GM21529 (cell line): ENCODE results near the gene IL22RA2.
"Not testable (repeated sequence)": the region's sequence is repeated elsewhere in the genome, so short reads cannot be mapped to it uniquely, and the experiment has no call there.

ENCODE experiments used
- ATAC-seq: cut with Tn5 transposase; IDR thresholded peaks from one replicate; pipeline ENCODE4 v1.9.1; 2021; ENCODE audit not compliant: unreplicated experiment

The IL22RA2 gene

GRCh38 chr6:137126875-137127485 is 46.5 kb downstream of the IL22RA2 start:
- ATAC-seq, result no peak

- no peak for ATAC-seq
Observed at GRCh38 chr6:137123078-137123477, 50.4 kb downstream of the IL22RA2 start.

GRCh38 chr6:137122612-137123011 is 50.8 kb downstream of the IL22RA2 start:
- peak; percentile 65 for ATAC-seq

DNA sequence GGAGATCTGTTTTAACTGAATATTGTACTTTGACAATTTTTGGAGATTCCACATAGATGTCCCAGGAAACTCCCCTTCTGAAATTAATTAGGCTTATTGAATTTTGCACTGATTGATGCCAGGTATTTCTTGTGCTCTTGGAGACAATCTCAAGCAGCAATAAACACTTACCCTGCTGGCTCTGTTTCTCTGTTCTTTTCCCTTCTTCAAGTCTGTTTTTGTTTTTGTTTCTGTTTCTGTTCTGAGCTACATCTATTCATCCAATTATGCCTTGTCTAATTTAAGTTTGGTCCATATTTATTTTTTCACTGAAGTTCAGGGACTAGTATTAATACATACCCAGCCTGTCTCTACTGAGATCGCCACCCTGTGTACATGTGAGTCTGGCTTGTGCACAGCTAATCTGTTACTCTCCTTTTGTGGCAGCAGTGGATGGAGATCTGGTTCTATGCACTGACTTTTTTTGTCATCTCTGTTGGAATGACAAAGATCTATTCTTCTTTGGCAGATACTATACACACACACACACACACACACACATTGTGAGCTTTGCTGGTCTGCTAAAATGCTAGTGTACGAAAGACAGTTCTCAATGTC is 51.9 kb downstream of the IL22RA2 start:
- ATAC-seq, result peak; percentile 53

- ATAC-seq, result no peak
Observed at GRCh38 chr6:137120748-137121147, 52.7 kb downstream of the IL22RA2 start.

DNA sequence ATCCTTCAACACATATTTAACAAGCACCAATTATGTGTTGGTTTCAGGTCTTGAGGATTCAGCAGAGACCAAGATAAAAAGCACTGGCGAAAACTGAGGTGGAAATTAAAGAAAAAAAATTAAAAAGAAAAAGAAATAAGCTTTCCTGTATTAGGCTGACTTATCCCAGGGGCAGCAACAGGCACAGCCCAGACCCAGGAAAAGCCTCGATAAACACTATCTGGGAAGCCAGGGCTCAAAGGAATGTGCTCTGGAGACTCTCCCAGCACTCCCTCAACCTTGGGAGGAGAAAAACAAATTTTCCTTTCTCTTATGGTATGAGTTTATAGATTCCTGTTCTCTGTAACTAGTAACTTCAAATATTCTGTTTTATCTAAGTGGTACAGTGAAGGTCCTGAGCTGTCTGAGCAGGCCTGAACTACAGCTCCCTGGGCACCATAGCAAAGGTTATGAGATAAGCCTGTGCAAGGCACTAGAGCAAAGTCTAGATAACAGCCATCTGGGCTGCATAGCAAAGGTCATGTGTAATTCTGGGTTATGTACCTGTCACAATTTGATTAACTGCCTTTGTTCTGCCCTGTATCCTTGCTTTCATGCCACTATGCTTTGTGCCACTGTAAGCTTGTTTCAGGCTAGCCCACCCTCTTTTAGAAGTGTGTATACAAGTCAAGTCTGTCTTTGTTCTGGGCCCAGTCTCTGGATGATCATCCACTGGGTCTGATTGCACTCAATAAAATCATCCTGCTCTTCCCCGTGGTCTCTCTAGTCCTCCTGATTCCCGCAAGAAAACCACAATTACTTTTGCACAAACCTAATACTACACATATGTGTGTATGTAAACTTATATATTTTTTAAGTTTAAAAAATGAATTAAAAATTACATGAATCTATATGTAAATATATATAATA is 54.0 kb downstream of the IL22RA2 start:
- no peak for ATAC-seq

DNA sequence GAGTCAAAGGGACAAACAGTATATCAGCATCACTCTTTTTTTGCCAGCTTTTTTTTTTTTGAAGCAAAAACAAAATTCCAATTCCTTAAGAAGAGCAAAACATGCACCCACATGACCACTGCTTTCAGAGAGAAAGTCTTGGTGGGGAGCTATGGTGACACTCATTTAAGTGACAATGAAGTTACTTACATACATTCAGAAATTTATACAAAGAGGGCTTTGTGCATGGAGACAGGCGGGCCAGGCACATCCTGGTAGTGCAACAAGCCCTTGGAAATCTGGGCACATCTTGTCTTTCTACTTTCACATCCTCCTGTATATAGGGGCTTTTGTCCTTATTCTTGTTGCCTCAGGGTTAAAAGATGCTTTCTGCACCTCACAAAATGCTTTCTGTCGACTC is 55.9 kb downstream of the IL22RA2 start:
- no peak for ATAC-seq

DNA sequence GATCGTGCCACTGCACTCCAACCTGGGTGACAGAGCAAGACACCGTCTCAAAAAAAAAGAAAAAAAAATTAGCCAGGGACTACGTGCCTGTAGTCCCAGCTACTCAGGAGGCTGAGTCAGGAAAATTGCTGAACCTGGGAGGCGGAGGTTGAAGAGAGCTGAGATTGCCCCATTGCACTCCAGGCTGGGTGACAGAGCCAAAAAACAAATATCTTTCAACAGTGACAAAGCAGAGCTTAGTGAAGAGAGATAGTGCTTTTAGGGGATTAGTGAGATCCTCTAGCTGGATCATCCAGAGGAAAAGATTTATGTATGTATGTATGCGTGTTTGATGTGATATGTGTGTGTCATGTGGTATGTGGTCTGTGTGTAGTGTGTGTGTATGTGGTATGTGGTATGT is 56.6 kb downstream of the IL22RA2 start:
- ATAC-seq, result no peak

- ATAC-seq, result no peak
Observed at GRCh38 chr6:137115658-137116057, 57.8 kb downstream of the IL22RA2 start.

DNA sequence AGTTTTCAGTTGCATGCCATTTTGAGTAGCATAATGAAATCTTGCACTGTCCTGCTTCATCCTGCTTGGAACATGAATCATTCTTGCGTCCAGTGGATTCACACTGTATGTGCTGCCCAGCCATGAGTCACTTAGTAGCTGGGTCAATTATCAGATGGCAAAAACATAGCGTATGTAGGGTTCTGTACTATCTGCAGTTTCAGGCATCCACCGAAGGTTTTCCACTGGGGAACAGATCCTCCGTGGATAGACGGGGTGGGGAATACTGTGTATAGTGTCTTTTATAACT is 61.4 kb downstream of the IL22RA2 start:
- no peak for ATAC-seq

- no peak for ATAC-seq
Observed at GRCh38 chr6:137111296-137112066, 62.0 kb downstream of the IL22RA2 start.

DNA sequence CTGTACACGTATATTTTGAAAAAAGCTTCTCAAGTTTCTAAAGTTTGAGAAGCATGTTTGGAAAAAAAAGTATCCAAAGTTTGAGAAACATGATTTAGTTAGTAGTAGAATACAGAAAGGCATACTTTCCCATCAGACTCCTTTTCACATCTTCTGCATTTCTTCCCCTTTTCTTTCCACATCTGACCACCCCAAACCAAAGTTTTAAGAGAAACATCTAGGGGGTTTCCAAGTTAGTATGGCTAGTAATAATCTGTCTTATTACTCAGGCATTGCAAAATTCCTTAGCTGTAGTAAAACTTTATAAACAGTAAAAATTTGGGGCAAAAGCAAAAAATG is 65.7 kb downstream of the IL22RA2 start:
- no peak for ATAC-seq

DNA sequence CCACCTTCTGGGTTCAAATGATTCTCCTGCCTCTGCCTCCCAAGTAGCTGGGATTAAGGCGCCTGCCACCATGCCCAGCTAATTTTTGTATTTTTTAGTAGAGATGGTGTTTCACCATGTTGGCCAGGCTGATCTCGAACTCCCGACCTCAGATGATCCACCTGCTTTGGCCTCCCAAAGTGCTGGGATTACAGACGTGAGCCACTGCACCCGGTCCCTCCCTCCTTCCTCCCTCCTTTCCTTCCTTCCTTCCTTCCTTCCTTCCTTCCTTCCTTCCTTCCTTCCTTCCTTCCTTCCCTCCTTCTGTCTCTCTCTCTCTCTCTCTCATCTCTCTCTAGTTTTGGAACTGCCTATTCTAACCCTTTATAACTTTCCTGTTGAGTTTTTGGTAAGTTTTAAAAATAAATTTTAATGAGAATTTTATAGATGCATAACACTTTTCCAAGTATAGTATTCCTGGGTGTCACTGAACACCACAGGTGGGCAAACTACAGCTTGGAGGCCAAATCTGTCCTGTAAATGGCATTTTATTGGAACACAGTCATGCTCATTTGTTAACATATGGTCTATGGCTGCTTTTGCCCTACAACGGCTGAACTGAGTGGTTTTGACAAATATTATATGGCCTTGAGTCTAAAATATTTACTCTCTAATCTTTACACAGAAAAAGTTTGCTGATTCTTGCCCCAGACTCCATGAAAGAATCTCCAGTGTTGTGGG is 66.2 kb downstream of the IL22RA2 start:
- not testable (repeated sequence) for ATAC-seq

DNA sequence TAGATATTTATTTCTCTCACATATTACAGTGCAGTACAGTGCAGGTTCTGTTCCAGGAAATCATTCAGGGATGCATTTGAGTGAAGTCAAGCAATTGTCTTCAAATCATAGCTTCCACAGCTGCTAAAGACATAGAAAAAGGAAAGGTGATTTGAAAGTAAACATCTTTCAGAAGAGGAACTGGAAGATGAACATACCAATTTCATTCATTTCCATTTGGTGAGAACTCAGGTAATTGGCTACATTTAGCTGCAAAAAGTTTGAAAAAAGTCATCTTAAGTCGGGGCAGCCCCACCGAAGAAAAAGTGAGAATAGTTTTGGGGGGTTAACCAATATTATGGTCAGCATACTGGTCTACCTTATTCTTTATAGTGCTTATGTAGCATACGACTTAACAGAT is 67.3 kb downstream of the IL22RA2 start:
- peak; percentile 22 for ATAC-seq

- no peak for ATAC-seq
Observed at GRCh38 chr6:137105375-137105774, 68.1 kb downstream of the IL22RA2 start.

- ATAC-seq, result no peak
Observed at GRCh38 chr6:137104926-137105325, 68.5 kb downstream of the IL22RA2 start.

DNA sequence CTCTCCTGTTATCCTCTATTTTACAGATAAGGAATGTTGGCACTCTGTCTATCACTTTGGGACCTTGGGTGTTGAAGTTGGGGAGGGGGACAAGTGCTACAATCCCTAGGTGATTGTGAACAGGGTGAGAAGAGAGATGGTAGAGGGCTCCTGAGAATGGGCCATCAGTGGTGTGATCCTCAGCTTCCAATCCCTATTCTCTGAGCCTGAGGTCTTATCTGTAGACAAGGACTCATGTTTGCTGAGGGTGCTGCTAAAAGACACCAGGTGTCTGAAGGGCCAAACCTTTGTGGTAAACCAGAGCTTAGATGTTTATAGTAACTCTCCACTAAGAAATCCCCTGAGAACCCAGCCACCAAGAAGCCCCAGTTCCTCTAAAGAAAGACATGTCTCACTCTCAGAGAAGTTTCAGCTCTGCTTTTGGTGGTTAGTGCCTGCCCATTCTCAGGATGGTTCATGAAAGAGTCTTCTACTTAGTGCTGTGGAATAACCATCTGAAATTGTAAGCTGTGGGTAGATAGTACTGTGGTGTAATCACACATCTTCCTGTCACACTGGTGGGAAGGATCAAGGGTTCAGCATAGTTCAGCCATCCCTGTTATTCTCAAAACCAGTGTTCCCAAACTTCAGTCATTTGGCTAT is 70.5 kb downstream of the IL22RA2 start:
- ATAC-seq, result peak; percentile 82

DNA sequence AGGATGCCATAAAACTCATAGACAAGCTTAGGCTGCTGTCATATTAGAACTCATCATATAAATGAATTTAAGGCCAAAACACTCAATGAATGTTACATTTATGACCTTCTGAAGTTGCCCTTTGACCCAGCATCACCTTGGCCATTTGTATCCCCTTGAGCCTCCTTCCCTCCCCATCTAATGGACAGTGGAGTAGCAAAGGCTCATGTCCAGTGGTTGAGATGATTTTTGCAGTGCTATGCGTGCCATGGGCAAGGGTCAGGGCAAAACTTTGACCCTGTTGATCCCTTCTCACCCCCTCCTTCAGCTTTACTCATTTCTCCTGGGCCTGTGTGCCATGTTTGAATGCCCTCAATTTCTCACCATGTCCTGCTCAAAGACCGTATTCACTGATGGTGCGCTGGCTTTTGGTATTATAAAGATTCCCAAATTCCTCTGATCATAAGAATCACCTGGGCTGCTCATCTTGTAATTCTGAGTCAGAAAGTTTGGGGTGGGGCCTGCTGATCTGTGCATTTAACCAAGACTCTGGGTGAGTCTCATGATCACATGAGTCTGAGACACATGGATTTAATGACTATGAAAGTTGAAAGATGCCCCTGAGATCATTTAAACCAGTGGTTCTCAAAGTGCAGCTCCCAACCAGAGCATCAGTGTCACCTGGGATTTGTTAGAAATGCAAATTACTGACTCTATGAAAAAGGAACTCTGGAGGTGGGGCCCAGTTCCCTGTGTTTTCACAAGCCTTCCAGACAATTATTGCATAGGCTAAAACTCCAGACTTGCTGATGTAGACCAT is 71.2 kb downstream of the IL22RA2 start:
- peak; percentile 21 for ATAC-seq

DNA sequence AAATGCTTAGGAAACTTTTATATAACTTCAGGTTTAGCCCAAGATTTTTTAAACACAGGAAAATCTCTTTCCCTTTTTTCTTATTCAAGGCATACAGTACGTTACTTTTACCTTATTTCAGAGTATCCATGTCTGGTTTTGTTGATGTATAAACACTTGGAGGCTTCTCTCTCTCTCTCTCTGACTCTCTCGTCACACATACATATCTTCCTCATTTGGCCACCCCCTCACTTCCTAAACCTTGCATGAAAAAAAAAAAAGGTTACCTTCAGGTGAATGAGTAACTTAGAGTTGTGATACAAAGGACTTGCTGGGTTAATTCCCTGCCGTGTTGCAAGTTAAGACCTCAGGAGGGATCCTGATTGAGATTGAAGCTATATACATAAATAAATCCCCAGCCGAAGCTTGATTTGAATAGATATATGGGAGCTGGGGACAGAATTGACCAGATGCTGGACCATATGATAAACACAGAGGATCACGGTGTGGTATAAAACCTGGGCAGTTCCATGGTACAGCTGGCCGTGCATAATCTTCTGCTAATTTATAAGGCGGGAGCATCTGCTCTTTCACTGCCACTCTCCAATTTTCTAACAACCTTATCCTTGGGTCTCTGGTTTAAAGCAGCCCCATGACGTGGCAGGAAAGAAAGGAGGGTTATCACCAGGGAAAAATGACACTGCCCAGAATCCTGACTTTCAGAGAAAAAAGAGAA is 73.6 kb downstream of the IL22RA2 start:
- no peak for ATAC-seq
